Stimulated activated CD8-positive, alpha-beta memory T cell treated with anti-CD3 and anti-CD28 coated beads, Interleukin-12 subunit alpha, Interleukin-12 subunit beta, amount 100 ng/mL, for 24 hours (primary cell): Measurements from ENCODE around the gene RABGAP1L.
"Not testable (repeated sequence)": the region's sequence is repeated elsewhere in the genome, so short reads cannot be mapped to it uniquely, and the experiment has no call there.

ENCODE experiments used
- DNase-seq: peaks from one replicate; pipeline ENCODE4 v3.0.0-alpha.2; 2020; ENCODE audit errors: extremely low read depth

The RABGAP1L gene

DNA sequence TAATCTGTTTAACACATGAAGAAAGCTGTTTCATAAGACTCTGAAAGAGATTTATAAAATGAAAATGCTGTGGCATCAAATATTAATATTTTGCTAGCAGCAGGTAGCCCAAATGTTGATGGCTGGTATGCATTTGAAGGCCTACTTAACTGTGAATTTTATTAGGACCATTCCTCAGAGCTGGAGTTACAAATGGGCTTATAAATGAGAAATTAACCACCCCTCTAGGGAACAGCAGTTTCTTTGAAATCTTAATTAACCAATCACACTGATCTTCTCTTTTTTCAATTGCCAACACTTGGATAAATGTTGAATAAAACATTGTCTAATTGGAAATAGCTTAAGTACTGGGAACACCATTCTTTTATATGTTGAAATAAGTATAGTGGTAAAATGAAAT lies 418.4 kb downstream of the RABGAP1L start:
- DNase-seq, result no peak

DNA sequence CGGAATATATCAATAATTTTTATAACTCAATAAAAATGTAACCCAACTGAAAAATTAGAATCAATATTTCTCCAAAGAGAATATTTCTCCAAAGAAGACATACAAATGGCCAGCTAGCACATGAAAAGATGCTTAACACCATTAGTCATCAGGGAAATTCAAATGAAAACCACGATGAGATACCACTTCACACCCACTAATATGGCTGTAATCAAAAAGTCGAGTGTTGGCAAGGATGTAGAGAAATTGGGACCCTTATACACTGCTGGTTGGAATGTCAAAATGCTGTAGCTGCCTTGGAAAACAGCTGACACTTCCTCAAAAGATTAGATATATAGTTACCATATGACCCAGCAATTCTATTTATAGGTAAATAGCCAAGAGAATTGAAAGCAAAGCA lies 421.5 kb downstream of the RABGAP1L start:
- DNase-seq, result no peak

DNA sequence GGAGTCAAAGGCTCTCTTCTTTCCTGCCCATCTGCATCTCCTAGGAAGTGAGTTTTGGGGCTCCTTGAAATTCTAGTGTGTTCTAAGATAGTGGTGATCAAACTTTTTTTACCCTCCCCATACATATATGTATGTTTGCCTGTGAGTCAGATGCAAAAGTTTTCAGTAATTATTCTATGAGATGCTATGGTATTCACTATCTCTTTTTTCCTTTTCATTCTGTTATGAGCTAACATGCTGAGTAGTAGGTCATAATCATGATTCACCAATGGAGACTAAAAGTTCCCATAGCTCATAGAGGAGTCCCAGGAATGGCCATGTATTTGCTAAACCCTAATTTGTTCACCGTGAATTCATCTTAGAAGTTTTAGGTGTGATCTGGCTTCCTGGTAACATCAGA lies 424.0 kb downstream of the RABGAP1L start:
- no peak for DNase-seq

DNA sequence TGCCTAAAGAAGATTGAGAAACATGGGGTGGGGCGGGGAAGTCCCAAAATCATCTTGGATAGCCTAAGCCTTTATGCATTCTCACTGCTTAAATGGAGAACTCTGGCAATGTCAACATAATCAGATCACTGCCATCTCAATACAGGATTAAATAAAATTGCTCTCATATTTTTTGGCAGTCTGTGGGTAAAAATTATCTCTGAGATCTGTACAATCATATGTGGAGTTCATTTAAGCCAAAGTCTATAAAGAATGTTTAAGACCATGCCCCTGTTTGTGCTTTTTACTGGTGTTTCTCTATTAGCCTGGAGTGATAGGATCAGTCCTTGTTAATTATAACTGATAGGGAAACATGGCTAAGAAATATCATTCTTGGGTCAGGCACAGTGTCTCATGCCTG lies 424.8 kb downstream of the RABGAP1L start:
- no peak for DNase-seq

DNA sequence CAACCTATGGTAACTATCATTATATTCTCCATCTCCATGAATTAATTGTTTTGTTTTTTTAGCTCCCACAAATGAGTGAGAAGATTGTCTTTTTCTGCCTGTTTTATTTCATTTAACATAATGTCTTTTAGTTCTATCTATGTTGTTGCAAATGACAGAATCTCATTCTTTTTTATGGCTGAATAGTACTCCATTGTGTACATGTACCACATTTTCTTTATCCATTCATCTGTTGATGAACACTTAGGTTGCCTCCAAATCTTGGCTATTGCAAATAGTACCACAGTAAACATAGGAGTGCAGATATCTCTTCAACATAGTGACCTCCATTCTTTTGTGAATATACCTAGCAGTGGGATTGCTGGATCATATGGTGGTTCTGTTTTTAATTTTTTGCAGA lies 429.3 kb downstream of the RABGAP1L start:
- not testable (repeated sequence) for DNase-seq

DNA sequence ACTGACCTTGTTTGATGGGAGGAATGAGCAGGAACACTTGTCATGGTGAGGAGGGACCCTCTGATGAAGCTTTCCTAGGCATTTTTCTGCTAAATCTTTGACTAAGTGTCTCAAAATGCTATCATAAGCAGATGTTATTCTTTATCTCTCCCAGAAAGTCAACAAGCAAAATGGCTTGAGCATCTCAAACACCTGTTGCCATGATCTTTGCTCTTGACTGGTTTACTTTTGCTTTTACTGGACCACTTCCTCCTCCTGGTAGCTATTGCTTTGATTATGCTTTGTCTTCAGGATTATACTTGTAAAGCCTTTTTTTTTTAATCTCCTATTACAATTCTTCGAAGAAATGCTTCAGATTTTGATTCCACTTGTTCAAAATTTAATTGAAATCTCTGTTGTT lies 445.9 kb downstream of the RABGAP1L start:
- DNase-seq, result no peak

DNA sequence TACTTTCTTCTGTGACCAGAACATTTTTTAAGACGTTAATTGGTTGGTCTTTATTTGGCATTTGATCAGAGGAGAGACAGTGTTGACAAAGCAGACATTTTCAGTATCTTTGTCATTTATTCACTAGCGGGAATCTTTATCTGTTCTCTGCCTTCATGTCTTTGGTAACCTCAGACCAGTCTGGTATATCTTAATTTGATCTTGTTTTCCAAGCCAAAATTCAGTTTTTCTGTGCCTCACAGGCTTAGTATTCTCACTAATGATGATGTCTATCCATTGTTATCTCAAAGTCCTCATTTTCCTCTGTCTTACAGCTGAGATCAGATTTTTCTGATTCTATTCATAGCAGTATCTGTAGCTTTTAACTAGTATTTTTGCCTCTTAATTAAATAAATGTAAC lies 447.2 kb downstream of the RABGAP1L start:
- no peak for DNase-seq

DNA sequence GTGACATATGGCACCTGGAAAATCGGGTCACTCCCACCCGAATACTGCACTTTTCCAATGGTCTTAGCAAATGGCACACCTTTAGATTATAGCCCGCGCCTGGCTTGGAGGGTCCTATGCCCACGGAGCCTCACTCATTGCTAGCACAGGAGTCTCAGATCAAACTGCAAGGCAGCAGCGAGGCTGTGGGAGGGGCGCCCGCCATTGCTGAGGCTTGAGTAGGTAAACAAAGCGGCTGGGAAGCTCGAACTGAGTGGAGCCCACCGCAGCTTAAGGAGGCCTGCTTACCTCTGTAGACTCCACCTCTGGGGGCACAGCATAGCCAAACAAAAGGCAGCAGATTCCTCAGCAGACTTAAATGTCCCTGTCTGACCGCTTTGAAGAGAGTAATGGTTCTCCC lies 458.6 kb downstream of the RABGAP1L start:
- DNase-seq, result not testable (repeated sequence)

DNA sequence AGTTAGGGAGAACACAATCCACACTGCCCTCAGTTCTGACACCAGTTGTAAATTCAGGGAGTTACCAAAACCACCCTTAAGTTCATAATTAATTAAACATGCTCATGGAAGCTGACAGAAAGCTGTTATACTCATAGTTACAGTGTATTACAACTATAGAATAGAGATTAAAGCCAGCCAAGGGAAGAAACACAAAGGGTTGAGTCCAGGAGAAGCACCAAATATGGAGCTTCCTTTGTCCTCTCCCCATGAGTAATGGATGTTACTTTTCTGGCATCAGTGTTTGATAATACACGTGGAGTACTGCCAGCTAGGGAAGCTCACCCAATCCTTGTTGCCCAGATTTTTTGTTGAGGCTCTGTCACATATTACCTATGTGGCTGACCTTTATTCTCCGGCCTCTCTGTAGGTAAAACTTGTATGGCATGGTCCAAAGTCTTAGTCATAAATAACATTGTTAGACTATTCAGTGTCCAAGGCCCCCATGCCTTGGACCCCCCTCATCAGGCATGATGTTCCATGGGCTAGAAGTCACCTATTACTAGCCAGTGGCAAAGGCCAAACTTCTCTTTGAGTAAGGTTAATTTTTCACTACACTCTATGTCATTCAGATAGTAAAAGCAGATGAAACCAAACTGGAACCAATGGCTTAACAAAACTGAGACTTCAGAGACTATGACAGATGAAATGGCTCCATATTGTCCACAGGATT lies 464.2 kb downstream of the RABGAP1L start:
- no peak for DNase-seq

DNA sequence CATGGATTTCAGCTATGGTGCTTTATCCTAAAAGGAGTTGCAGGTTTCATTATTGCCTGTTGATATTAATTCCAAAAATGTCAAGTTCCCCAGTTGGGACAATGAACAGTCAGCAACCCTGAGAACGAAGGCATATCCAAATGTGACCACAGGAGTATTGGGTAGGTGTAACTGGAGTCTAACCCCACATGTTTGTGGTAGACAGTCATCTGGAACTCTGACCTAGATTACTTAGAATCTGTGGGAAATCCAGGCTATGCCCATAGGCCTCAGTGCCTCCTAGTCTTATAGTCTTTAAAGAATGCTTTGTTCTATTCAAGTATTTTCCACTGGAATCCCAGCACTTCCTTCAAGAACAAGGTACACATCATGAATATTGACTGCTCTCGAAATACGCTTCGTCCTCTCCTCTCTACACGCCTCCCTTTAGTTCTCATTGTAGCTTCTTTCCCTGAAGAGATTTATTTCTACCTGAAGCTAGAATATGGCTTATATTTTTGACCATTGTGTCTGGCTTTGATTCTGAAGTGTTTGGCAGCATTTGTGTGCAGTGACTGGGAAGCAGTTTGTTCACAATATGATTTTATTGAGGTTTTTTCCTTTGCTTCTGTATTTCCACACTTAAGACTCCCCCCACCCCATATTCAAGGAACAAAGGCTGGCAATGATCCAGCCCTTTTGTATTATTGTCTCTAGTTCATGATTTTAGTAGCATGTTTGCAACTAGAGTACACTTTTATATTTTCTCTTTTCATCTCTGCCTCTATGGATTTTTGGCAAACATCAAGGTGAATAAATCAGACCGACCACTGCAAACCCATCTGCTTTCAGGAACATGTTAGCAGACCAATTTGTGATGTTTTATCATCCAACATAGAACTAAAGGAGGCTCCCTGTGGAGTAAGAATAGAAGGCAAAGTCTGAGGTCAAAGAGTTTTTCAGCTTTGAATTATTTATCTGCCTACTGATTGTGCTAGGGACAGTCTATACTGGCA lies 467.0 kb downstream of the RABGAP1L start:
- DNase-seq, result no peak

DNA sequence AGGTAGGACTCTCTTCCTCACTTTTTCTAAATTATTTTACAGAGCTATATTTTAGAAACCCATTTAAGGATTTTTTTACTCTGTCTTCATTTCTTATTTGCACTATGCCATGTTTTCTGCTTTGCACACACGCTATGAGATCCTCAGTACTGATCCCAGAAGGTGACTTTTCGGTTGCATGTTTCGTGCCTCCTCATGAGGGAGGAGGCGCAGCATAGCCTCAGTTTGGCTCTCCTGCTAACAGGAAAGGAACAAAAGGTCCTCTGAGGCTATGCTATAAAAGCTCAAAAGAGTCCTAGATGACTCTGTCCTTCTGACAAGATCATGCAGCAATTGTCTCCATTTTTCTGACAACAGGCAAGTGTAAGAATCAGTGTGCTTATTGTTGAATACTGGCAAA lies 478.2 kb downstream of the RABGAP1L start:
- DNase-seq, result no peak

DNA sequence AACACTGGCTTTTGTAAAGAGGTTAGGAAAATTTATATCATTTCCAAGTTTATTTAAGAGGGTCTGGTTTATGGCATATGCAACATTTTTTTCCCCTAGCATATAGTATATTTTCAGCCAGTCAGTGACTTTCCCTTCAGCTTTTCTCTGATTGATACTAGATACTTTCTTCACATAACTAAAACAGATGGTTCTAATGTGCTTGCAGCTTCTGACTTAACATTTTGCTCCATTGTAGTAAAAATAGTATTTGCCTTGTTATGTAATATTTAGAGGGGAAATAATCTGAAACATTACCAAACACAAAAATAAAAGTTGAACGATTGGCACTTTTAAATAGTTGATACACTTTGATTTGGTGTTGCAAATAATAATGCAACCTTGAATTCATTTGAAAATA lies 480.1 kb downstream of the RABGAP1L start:
- no peak for DNase-seq

DNA sequence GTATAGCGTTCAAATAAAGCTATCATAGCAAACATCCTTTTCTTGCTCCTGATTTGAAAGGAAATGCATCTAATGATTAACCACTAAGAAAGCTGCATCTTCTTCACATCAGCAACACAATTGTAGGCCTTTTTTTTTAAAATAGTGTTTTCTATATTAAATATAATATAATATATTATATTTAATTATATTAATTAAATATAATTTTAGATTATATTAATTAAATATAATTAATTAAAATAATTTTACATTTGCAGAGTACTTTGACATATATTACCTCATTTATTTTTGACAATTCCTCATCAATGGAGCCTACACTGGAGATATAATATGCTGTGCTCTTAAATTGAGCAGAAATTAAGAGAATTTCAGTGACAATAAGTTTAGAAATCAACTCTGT lies 481.5 kb downstream of the RABGAP1L start:
- DNase-seq, result no peak

DNA sequence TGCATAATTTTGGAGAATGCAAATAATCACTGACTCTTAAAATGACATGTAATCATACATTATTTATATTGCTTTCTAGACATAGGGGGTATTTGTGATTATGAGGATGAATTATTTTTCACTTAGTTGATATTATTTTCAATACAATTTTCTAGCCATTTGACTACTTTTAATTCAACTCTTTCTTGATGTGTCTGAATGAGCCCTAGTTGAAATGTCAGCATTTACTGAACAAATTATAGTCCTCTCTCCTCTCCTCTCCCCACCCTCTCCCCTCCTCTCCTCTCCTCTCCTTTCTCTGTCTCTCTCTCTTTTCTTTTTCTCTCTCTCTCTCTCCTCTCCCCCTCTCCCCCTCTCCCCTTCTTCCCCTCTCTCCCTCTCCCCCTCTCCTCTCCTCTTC lies 483.1 kb downstream of the RABGAP1L start:
- no peak for DNase-seq

DNA sequence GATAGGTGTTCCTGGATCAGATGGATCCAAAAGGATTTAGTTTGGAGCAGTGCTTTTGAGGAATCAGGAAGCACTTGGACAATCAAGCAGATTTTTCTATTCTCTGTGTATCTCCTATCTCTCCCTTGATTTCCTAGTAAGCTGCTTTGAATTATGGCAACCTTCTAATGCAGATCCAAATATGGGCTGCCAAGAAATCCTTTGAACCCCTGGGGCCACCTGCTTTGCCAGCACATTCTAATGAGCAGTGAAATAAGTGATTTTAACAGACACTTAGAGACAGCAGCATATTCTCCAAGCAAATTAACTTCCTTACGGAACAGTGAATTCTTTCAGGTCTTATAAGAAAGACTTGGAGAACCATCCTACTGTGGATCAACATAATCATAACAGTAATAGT lies 483.9 kb downstream of the RABGAP1L start:
- no peak for DNase-seq

DNA sequence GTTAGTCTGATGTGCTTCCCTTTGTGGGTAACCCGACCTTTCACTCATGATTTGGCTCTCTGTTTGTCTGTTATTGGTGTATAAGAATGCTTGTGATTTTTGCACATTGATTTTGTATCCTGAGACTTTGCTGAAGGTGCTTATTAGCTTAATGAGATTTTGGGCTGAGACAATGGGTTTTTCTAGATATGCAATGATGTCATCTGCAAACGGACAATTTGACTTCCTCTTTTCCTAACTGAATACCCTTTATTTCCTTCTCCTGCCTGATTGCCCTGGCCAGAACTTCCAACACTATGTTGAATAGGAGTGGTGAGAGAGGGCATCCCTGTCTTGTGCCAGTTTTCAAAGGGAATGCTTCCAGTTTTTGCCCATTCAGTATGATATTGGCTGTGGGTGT lies 490.3 kb downstream of the RABGAP1L start:
- DNase-seq, result not testable (repeated sequence)

DNA sequence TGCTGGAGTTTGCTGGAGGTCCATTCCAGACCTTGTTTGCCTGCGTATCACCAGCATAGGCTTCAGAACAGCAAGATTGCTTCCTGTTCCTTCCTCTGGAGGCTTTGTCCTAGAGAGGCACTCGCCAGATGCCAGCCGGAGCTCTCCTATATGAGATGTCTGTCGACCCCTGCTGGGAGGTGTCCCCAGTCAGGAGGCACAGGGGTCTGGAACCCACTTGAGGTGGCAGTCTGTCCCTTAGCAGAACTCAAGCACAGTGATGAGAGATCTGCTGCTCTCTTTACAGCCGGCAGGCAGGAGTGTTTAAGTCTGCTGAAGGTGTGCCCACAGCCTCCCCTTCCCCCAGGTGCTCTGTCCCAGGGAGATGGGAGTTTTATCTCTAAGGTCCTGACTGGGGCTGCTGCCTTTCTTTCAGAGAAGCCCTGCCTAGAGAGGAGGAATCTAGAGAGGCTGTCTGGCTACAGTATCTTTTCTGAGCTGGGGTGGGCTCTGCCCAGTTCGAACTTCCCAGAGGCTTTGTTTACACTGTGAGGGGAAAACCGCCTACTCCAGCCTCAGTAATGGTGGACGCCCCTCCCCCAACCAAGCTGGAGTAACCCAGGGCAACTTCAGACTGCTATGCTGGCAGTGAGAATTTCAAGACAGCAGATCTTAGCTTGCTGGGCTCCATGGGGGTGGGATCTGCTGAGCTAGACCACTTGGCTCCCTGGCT lies 493.4 kb downstream of the RABGAP1L start:
- no peak for DNase-seq

DNA sequence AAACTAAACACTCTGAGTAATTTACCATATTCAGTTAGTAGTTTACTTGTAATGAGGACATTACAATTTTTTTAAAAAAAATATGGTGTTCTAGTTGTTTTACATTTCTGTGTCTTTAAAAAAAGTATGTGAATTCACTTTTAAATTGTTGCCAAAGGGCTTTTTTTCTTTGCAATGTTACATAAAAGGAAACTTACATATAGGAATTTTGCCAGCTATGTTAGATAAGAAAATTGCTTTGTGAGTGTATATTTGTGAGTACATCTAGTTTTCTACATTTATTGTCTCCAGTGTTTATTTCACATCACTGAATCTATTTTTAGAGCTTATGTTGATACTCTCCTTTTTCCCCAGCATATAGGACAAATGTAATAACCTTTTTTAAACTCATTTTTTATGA lies 495.2 kb downstream of the RABGAP1L start:
- DNase-seq, result no peak

DNA sequence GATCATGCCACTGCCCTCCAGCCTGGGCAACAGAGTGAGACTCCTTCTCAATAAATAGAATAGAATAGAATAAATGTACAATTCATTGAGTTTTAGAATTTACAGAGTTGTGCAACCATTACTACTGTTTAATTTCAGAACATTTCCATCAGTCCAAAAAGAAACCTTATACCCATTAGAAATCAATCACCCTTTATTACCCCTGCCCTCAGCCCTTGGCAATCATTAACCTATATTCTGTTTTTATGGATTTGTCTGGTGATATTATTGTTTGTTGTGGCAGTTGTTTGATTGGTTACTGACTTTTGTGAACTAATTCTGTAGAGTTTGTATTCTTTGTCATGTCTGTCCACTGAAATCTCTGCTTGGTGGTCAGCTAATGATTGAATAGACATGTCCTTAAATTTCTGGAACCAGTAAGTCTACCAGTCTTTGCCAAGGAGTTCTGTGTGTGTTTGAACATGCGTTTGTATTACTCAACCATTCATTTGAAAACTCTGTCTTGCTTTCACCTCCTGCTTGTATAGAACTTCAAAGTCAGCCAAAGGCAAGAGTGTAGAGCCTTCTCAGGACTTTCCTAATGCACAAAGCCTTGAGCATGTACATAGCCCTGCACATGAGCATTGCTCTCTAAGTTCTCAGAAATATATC lies 497.2 kb downstream of the RABGAP1L start:
- DNase-seq, result no peak

DNA sequence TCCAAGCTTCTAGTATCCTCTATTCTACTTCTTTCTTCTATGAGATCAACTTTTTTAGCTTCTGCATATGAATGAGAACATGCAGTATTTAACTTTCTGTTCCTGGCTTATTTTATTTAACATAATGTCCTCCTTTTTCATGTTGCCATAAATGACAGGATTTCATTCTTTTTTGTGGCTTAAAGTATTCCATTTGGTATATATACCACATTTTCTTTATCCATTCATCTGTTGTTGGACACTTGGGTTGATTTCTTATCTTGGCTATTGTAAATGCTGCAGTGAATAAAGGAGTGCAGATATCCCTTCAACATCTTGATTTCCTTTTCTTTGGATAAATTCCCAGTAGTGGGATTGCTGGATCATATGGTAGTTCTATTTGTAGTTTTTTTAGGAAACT lies 498.1 kb downstream of the RABGAP1L start:
- DNase-seq, result no peak

DNA sequence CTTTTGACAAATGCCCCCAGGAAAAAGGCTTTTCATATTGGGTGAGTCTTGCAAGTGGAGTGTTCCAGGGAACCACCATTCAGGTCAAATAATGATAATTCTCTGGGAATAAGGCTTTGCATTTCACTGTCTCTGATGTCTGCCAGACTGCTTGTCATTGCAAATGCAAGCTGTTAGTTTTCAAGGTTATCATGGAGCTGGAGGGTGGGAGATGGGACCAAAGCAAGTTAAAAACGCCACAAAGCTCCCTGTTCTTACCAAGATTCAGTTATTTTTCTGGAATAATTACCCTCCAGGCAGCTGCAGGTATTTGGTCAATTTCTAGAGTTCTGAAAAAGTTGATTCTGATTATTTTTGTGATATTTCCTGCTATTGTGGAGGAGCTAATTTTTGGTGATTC lies 498.6 kb downstream of the RABGAP1L start:
- DNase-seq, result no peak

DNA sequence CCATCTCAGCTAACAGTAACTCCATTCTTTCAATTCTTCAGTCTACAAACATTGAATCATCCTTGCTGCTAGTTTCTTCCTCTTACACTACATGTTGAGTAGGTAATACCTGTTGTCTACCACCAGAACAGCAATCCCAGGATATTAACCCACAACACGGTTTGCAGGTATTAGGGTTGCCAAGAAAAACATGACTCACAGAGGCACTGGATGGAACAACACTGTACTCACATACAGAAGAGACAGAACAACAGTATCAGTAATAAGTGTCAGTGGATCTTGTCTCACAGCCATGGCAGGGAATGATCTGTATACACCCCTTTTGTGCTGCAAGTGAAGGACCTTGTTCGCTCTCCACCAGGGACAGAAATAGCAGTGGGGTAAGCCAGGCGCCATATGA lies 500.5 kb downstream of the RABGAP1L start:
- DNase-seq, result no peak
